PC-9 (cell line): ENCODE data around the gene RHO. TPM values are rescaled to one million over a fixed set of nuclear protein-coding genes. Genes with fewer than 3 reads are reported as not detected.

Experiments
- BruUV-seq: library from RNA; stranded (reverse); fragments of 400-500 nt; replicated peaks from 2 replicates; lab custom pipeline; 2021; lab: Mats Ljungman, UMichigan
- CTCF ChIA-PET: fragments of 300-600 bp; sonication (Branson Sonifier 250); formaldehyde crosslinking; loops from one replicate; lab custom pipeline; 2022; ENCODE audit warnings: antibody characterized with exemption; lab: Charles Lee
- POLR2A ChIA-PET: fragments of 300-600 bp; sonication (Branson Sonifier 250); formaldehyde crosslinking; loops from one replicate; lab custom pipeline; 2022; ENCODE audit warnings: antibody characterized with exemption; ENCODE audit not compliant: unreplicated experiment; lab: Charles Lee
- DNase-seq, 2 experiments: peaks; one replicate each; pipeline versions ENCODE4 v3.0.0 to v3.0.0-alpha.2; 2015 to 2022; ENCODE audit warnings: mixed read lengths in 1 of 2
- H2AFZ ChIP-seq: fragments of 200-600 bp; sonication (generic); 2 replicates; pipeline ENCODE4 v1.8.1; 2017; ENCODE audit warnings: antibody characterized with exemption
- H3F3A ChIP-seq: fragments of 200-600 bp; sonication (generic); 2 replicates; pipeline ENCODE4 v1.8.1; 2017; ENCODE audit warnings: antibody characterized with exemption, mild to moderate bottlenecking, low read depth; ENCODE audit not compliant: insufficient read depth
- H3K27ac ChIP-seq: fragments of 200-600 bp; sonication (generic); 2 replicates; pipeline ENCODE4 v1.6.1; 2016; ENCODE audit warnings: mixed run types
- H3K27me3 ChIP-seq: fragments of 200-600 bp; sonication (generic); 2 replicates; pipeline ENCODE4 v1.6.1; 2016; ENCODE audit warnings: low read depth, mixed run types; ENCODE audit not compliant: insufficient read depth
- H3K36me3 ChIP-seq: fragments of 200-600 bp; sonication (generic); 2 replicates; pipeline ENCODE4 v1.6.1; 2016; ENCODE audit warnings: low read depth, mixed run types
- H3K4me1 ChIP-seq: fragments of 200-600 bp; sonication (generic); replicated peaks from 2 replicates; pipeline ENCODE4 v1.6.1; 2016; ENCODE audit warnings: mixed run types; ENCODE audit not compliant: insufficient read depth
- H3K4me2 ChIP-seq: fragments of 200-600 bp; sonication (generic); 2 replicates; pipeline ENCODE4 v1.6.1; 2017; ENCODE audit warnings: mixed run types
- H3K4me3 ChIP-seq: fragments of 200-600 bp; sonication (generic); 2 replicates; pipeline ENCODE4 v1.6.1; 2016; ENCODE audit warnings: mixed run types
- H3K79me2 ChIP-seq: fragments of 200-600 bp; sonication (generic); 2 replicates; pipeline ENCODE4 v1.6.1; 2017; ENCODE audit warnings: low read depth, mixed run types
- H3K9me2 ChIP-seq: fragments of 200-600 bp; sonication (generic); 2 replicates; pipeline ENCODE4 v1.8.1; 2017; ENCODE audit warnings: mild to moderate bottlenecking; ENCODE audit not compliant: insufficient read depth
- H3K9me3 ChIP-seq: fragments of 200-600 bp; sonication (generic); 2 replicates; pipeline ENCODE4 v1.8.1; 2016; ENCODE audit warnings: low read depth; ENCODE audit not compliant: insufficient read depth
- H4K20me1 ChIP-seq: fragments of 200-600 bp; sonication (generic); 2 replicates; pipeline ENCODE4 v1.8.1; 2017; ENCODE audit not compliant: insufficient read depth
- CTCF ChIP-seq: fragments of 200-600 bp; sonication (generic); conservative IDR thresholded peaks from 2 replicates; pipeline ENCODE4 v1.6.1; 2017; ENCODE audit warnings: mixed run types, antibody characterized with exemption, mild to moderate bottlenecking, moderate library complexity
- EZH2 ChIP-seq: fragments of 200-600 bp; sonication (generic); IDR thresholded peaks from 2 replicates; pipeline ENCODE4 v1.8.0; 2017; ENCODE audit warnings: antibody characterized with exemption, low read depth
- intact Hi-C: fragments of 100-400 bp; cut with micrococcal nuclease; formaldehyde crosslinking; loops from one replicate; pipeline ENCODE4 v1.10.0; 2022; ENCODE audit not compliant: unreplicated experiment
- total RNA-seq: library from RNA; stranded (reverse); gene quantifications from 2 replicates; pipeline ENCODE4 v1.2.3, GENCODE V29; 2021

Gene RHO
- total RNA-seq, 1 experiment from 2014 or later = not detected

- Histone ChIP-seq H3K4me2 (no peak overlapping the region), H3K79me2 (no peaks in the 10 kb centered on the region), H2AFZ (no peak overlapping the region), H3K4me1 (peaks cover 1% of the 10 kb centered on the region; the same call in 1 of the 2 replicates), H3K9me2 (no peaks in the 10 kb centered on the region), H3K27me3 (no peaks in the 10 kb centered on the region), H4K20me1 (no peaks in the 10 kb centered on the region), H3K9me3 (no peaks in the 10 kb centered on the region), H3K4me3 (no peak overlapping the region), H3F3A (peaks cover 9% of the 10 kb centered on the region; the same call in 1 of the 2 replicates), H3K36me3 (no peaks in the 10 kb centered on the region), H3K27ac (no peak overlapping the region)
- ChIA-PET CTCF (no interaction called here), POLR2A (no interaction called here)
- DNase-seq = no peak
- no TSS peak for BruUV-seq
- no peak for TF ChIP-seq EZH2
- no peak for TF ChIP-seq CTCF
- intact Hi-C loops = no loop called here
These were observed 12.5 kb downstream of the RHO start for GRCh38 chr3:129540776-129541516.

- intact Hi-C loops = no loop called here
- no peaks in the 10 kb centered on the region for H3K27me3 ChIP-seq
- ChIA-PET CTCF (no interaction called here), POLR2A (interaction anchor here (0.6 kb wide), 1 partner anchor 351 kb away, joined by 6 read pairs; the partner anchor contains the start of gene TMCC1)
- H3K27ac ChIP-seq = no peak overlapping the region
- DNase-seq = no peak
- H3K9me2 ChIP-seq = no peaks in the 10 kb centered on the region
- no peak for TF ChIP-seq CTCF
- TF ChIP-seq EZH2 = no peak
- H3K79me2 ChIP-seq = no peaks in the 10 kb centered on the region
- H3K4me1 ChIP-seq = no peaks in the 10 kb centered on the region
- H3K36me3 ChIP-seq = no peaks in the 10 kb centered on the region
- no peak overlapping the region for H2AFZ ChIP-seq
- no peak overlapping the region for H3K4me2 ChIP-seq
- BruUV-seq = no TSS peak
- H3K4me3 ChIP-seq = no peak overlapping the region
- no peaks in the 10 kb centered on the region for H4K20me1 ChIP-seq
- no peaks in the 10 kb centered on the region for H3K9me3 ChIP-seq
- peaks cover 11% of the 10 kb centered on the region; the same call in 1 of the 2 replicates for H3F3A ChIP-seq
These were observed 14.3 kb downstream of the RHO start for GRCh38 chr3:129542747-129543146.

GRCh38 chr3:129543156-129543790 is 14.8 kb downstream of the RHO start, which contains the start of gene H1-8:
H1-8 (plus strand) TSS chr3:129543175; CDS start chr3:129543219, 44 bp downstream.
- no TSS peak for BruUV-seq
- ChIA-PET POLR2A (interaction anchor here (0.6 kb wide), 1 partner anchor 351 kb away, joined by 6 read pairs; the partner anchor contains the start of gene TMCC1), CTCF (no interaction called here)
- intact Hi-C loops = no loop called here
- Histone ChIP-seq H3K4me3 (no peak within 1 kb of the TSS), H3K27ac (no peak within 1 kb of the TSS), H2AFZ (no peak within 1 kb of the TSS), H3K9me2 (no peaks in the 10 kb centered on the region), H4K20me1 (no peaks in the 10 kb centered on the region), H3K4me2 (no peak within 1 kb of the TSS), H3K9me3 (no peaks in the 10 kb centered on the region), H3K36me3 (no peaks in the 10 kb centered on the region), H3K79me2 (no peaks in the 10 kb centered on the region), H3K4me1 (no peaks in the 10 kb centered on the region), H3F3A (peaks cover 11% of the 10 kb centered on the region; the same call in 1 of the 2 replicates), H3K27me3 (no peaks in the 10 kb centered on the region)
- TF ChIP-seq EZH2 = no peak
- no peak for TF ChIP-seq CTCF
- no peak for DNase-seq
